ENCODE data around the gene LRRIQ1. TPM values are rescaled to one million over a fixed set of nuclear protein-coding genes. Genes with fewer than 3 reads are reported as not detected.

The LRRIQ1 gene
- total and polyA plus RNA-seq, 10 donors = 0.02 to 1.0 (median 0.20) TPM; not detected in 1

DNA sequence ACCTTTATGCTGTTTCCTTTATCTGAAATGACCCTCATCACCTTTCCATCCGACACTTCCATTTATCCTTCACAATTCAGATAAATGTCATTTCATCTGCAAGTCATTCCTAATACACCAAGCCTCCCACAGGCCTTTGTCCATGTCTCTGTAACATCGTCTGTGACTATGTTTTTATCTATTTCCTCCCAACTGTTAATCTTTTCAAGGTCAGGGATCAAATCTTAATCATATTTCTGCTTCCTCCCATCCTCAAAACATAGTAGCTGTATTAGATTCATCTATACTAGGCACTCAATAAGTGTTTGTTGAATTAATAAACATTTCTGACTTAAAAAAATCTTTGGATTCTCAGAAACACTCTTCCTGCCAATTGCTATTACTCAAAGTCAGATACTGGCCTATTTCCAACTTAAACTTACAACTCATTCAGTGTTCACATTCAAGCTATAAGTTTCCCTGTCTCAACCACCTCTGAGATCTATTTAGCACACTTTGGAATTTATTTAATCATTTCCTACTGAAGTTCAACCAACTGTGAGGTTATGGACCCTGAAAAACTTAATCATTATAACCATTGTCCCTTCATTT, 143.6 kb downstream of the LRRIQ1 start:
- Histone ChIP-seq H3K27me3 (replicated peaks in 1 of 7) (no peaks in the 10 kb centered on the region), H3K4me3 (no peak overlapping the region), H3K9me3 (peaks cover 0 to 5% (median 0%) of the 10 kb centered on the region in 8 donors), H3K4me1 (no peaks in the 10 kb centered on the region), H3K36me3 (no peaks in the 10 kb centered on the region), H3K27ac (no peak overlapping the region)
- intact Hi-C loops (cut with DNase I; ENCODE audit: low total_unique reads) = no loop called here
- TF ChIP-seq POLR2AphosphoS5 (IDR thresholded peaks at IDR 0.05) (no peak), POLR2A (IDR thresholded peaks at IDR 0.05) (no peak)
- TF ChIP-seq, protein P1, sequence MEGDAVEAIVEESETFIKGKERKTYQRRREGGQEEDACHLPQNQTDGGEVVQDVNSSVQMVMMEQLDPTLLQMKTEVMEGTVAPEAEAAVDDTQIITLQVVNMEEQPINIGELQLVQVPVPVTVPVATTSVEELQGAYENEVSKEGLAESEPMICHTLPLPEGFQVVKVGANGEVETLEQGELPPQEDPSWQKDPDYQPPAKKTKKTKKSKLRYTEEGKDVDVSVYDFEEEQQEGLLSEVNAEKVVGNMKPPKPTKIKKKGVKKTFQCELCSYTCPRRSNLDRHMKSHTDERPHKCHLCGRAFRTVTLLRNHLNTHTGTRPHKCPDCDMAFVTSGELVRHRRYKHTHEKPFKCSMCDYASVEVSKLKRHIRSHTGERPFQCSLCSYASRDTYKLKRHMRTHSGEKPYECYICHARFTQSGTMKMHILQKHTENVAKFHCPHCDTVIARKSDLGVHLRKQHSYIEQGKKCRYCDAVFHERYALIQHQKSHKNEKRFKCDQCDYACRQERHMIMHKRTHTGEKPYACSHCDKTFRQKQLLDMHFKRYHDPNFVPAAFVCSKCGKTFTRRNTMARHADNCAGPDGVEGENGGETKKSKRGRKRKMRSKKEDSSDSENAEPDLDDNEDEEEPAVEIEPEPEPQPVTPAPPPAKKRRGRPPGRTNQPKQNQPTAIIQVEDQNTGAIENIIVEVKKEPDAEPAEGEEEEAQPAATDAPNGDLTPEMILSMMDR (IDR thresholded peaks at IDR 0.05 in 8 of 11, conservative IDR thresholded peaks at IDR 0.05 in 3 of 11) = no peak
- 31 to 63% (median 49%) methylated on average over 2 of the region's 2 CpGs for WGBS, 5 donors
- DNase-seq = no peak

DNA sequence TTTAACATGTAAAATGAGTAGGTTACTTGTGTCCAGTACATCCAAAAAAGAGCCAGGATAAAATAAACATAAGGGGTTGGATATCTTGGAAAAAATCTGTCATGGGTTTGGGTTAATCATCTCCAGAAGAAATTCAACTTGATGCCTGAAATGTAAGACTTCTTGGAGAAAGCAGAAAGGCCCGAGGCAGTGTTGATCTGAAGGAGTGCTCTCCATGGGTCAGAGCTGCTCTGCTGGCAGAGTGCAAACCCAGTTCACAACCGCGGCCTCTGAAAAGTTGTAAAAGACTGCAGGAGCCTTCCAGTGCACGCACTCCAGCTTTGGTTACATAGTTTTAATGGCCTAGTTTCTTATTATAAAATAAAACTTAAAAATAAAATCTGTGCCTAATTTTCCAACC, 146.5 kb downstream of the LRRIQ1 start:
- WGBS, 5 donors = 71 to 81% (median 78%) methylated on average over 4 of the region's 4 CpGs
- no peaks in the 10 kb centered on the region for H3K36me3 ChIP-seq
- H3K27ac ChIP-seq = no peak overlapping the region
- H3K4me1 ChIP-seq = no peaks in the 10 kb centered on the region
- intact Hi-C loops (cut with DNase I; ENCODE audit: low total_unique reads) = no loop called here
- DNase-seq = no peak
- H3K9me3 ChIP-seq = no peaks in the 10 kb centered on the region
- no peak overlapping the region for H3K4me3 ChIP-seq
- no peaks in the 10 kb centered on the region for H3K27me3 ChIP-seq (replicated peaks in 1 of 7)
- TF ChIP-seq, protein P1 (IDR thresholded peaks at IDR 0.05 in 8 of 11, conservative IDR thresholded peaks at IDR 0.05 in 3 of 11) = no peak
- TF ChIP-seq POLR2A (IDR thresholded peaks at IDR 0.05) (no peak), POLR2AphosphoS5 (IDR thresholded peaks at IDR 0.05) (no peak)

DNA sequence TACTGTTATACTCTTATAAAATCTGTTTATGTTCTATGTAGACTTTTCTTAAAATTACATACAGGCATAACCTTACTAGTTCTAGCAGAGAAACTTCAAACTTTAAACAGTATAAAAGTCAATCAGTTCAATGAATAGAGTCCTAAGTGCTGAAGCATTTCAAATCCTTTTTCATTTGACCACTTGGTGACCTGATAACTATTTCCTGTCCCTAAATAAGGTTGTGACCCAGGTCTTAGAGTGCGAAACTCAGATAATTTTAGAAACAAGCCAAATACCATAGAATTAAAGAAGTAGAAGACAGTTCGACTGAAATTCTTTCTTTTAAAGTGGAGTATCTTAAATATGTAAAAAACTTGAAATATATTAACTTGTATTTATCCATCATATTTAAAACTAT, 147.7 kb downstream of the LRRIQ1 start:
- intact Hi-C loops (cut with DNase I; ENCODE audit: low total_unique reads) = no loop called here
- no peaks in the 10 kb centered on the region for H3K27me3 ChIP-seq (replicated peaks in 1 of 7)
- WGBS, 5 donors = 40 to 58% (median 43%) methylated on average over 2 of the region's 2 CpGs
- H3K4me1 ChIP-seq = no peaks in the 10 kb centered on the region
- TF ChIP-seq POLR2AphosphoS5 (IDR thresholded peaks at IDR 0.05) = no peak
- TF ChIP-seq POLR2A (IDR thresholded peaks at IDR 0.05) = no peak
- TF ChIP-seq, protein P1 (IDR thresholded peaks at IDR 0.05 in 8 of 11, conservative IDR thresholded peaks at IDR 0.05 in 3 of 11) = no peak
- no peak overlapping the region for H3K4me3 ChIP-seq
- no peak overlapping the region for H3K27ac ChIP-seq
- H3K36me3 ChIP-seq = no peaks in the 10 kb centered on the region
- DNase-seq = no peak
- no peaks in the 10 kb centered on the region for H3K9me3 ChIP-seq

DNA sequence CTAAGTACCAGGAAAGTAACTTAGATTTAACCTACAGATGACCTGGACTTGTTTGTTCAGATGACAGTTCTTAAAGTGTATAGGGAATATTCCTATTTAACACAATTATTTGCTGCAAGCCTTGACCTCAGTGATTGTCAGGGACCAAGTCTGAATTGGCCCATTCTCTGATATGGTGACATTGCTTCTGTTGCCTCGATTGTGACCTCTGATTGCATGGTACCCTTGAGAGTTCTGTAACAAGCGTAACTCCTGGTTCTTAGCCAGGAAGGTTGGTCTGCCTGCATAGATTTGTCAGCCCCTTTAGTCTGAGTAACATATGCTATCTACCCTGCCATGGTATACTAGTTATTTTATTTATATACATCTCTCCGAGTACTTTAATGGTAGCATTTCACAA, 150.1 kb downstream of the LRRIQ1 start:
- WGBS, 5 donors = 74 to 81% (median 75%) methylated on average over 3 of the region's 3 CpGs
- no peaks in the 10 kb centered on the region for H3K4me1 ChIP-seq
- DNase-seq = no peak
- no peaks in the 10 kb centered on the region for H3K27me3 ChIP-seq (replicated peaks in 1 of 7)
- H3K27ac ChIP-seq = no peak overlapping the region
- no peak overlapping the region for H3K4me3 ChIP-seq
- H3K36me3 ChIP-seq = no peaks in the 10 kb centered on the region
- no peaks in the 10 kb centered on the region for H3K9me3 ChIP-seq
- intact Hi-C loops (cut with DNase I; ENCODE audit: low total_unique reads) = no loop called here
- TF ChIP-seq, protein P1 (IDR thresholded peaks at IDR 0.05 in 8 of 11, conservative IDR thresholded peaks at IDR 0.05 in 3 of 11) = no peak
- no peak for TF ChIP-seq POLR2AphosphoS5 (IDR thresholded peaks at IDR 0.05)
- no peak for TF ChIP-seq POLR2A (IDR thresholded peaks at IDR 0.05)
